K562 (cell line): ENCODE measurements around the gene C10orf105. TPM values are rescaled to one million over a fixed set of nuclear protein-coding genes. Genes with fewer than 3 reads are reported as not detected.

Experiments used
- ATAC-seq: fragments of 200-7000 bp; cut with Tn5 transposase; 3 replicates; pipeline ENCODE4 v1.9.1; 2020; ENCODE audit warnings: moderate library complexity
- BruUV-seq: library from RNA; stranded (reverse); fragments of 400-500 nt; replicated peaks from 2 replicates; lab custom pipeline; 2021; lab: Mats Ljungman, UMichigan
- CTCF ChIA-PET: fragments of 300-600 bp; formaldehyde crosslinking; extraction: SDS; loops from one replicate; lab custom pipeline; 2021; ENCODE audit warnings: low intra/inter-chr PET ratio; lab: Yijun Ruan, JAX
- POLR2A ChIA-PET: fragments of 300-600, 350-650 bp; sonication (Branson Sonifier 250); formaldehyde crosslinking; extraction: SDS; loops from one replicate; lab custom pipeline; 2021; ENCODE audit warnings: antibody characterized with exemption, inconsistent platforms; lab: Yijun Ruan, JAX
- DNase-seq, 4 experiments: peaks; one replicate each; pipeline versions ENCODE4 v3.0.0 to v3.0.0-alpha.2; 2011 to 2018; ENCODE audit warnings: low spot score in 3 of 4, mixed read lengths in 3 of 4; ENCODE audit errors: extremely low read depth in 1 of 4
- FAIRE-seq: peaks from 2 replicates; lab custom pipeline; 2011; peaks lifted over from hg19 to GRCh38; lab: Jason Lieb, UNC
- H2AFZ ChIP-seq: 2 replicates; pipeline ENCODE4 v1.6.0; 2011; ENCODE audit warnings: low read depth, low read length, control low read depth, inconsistent platforms
- H3K27ac ChIP-seq: fragments of 200-600 bp; 3 replicates; pipeline ENCODE4 v1.8.0; 2011; ENCODE audit warnings: low read depth, mild to moderate bottlenecking, control low read depth, inconsistent platforms, low read length, moderate library complexity, mixed read lengths; ENCODE audit errors: extremely low read depth
- H3K27me3 ChIP-seq, 2 experiments: fragments of 300-600 bp in 1 of 2; 2 replicates in 1 of 2; 3 replicates in 1 of 2; pipeline versions ENCODE4 v1.6.0 to v1.8.0; 2011; ENCODE audit warnings: inconsistent platforms in 2 of 2, low read length in 2 of 2, mild to moderate bottlenecking in 1 of 2, mixed read lengths in 1 of 2, moderate library complexity in 1 of 2; ENCODE audit not compliant: control insufficient read depth in 2 of 2, insufficient read depth in 2 of 2
- H3K36me3 ChIP-seq: fragments of 300-600 bp; 3 replicates; pipeline ENCODE4 v1.8.0; 2011; ENCODE audit warnings: mild to moderate bottlenecking, low read length, inconsistent platforms; ENCODE audit not compliant: control insufficient read depth, insufficient read depth
- H3K4me1 ChIP-seq, 2 experiments: fragments of 200-600 bp in 1 of 2; replicated peaks in 1 of 2; 2 replicates in 1 of 2; 3 replicates in 1 of 2; pipeline versions ENCODE4 v1.5.1 to v1.8.0; 2011; ENCODE audit warnings: inconsistent platforms in 2 of 2, low read length in 2 of 2, mild to moderate bottlenecking in 1 of 2, mixed read lengths in 1 of 2, moderate library complexity in 1 of 2; ENCODE audit not compliant: control insufficient read depth in 2 of 2, insufficient read depth in 2 of 2
- H3K4me2 ChIP-seq: 2 replicates; pipeline ENCODE4 v1.6.1; 2011; ENCODE audit warnings: low read length, control low read depth, inconsistent platforms, mixed read lengths; ENCODE audit not compliant: insufficient read depth
- H3K4me3 ChIP-seq: fragments of 200-600 bp; sonication (generic), shearing (Covaris generic); 2 replicates; pipeline ENCODE4 v1.5.1; 2016; ENCODE audit warnings: control low read depth, inconsistent platforms
- H3K79me2 ChIP-seq: fragments of 200-600 bp; 3 replicates; pipeline ENCODE4 v1.8.0; 2011; ENCODE audit warnings: low read length, inconsistent platforms; ENCODE audit not compliant: control insufficient read depth, insufficient read depth
- H3K9ac ChIP-seq, 2 experiments: 2 replicates each; pipeline versions ENCODE4 v1.6.0 to v1.6.1; 2011; ENCODE audit warnings: low read depth in 2 of 2, low read length in 2 of 2, control low read depth in 1 of 2, inconsistent platforms in 1 of 2, mild to moderate bottlenecking in 1 of 2, mixed read lengths in 1 of 2; ENCODE audit not compliant: insufficient read depth in 1 of 2
- H3K9me1 ChIP-seq: one replicate; pipeline ENCODE4 v1.6.0; 2011; ENCODE audit warnings: inconsistent platforms, mild to moderate bottlenecking, low read length, moderate library complexity; ENCODE audit not compliant: control insufficient read depth, insufficient read depth
- H3K9me3 ChIP-seq: replicated peaks from 2 replicates; pipeline ENCODE4 v1.5.1; 2011; ENCODE audit warnings: low read depth, low read length, inconsistent platforms; ENCODE audit not compliant: control insufficient read depth, insufficient read depth
- H4K20me1 ChIP-seq: replicated peaks from 2 replicates; pipeline ENCODE4 v1.6.1; 2011; ENCODE audit warnings: low read length, inconsistent platforms, mixed read lengths; ENCODE audit not compliant: control insufficient read depth, insufficient read depth
- RAD21 ChIP-seq, 2 experiments: fragments of 250-450 bp in 1 of 2; fragments of 450-650 bp in 1 of 2; sonication (Bioruptor Pico) in 1 of 2; formaldehyde crosslinking in 1 of 2; IDR thresholded peaks in 1 of 2; conservative IDR thresholded peaks in 1 of 2; 2 replicates each; pipeline versions ENCODE4 v1.4.0 to v1.8.0; 2020 to 2022; ENCODE audit warnings: mild to moderate bottlenecking in 2 of 2, moderate library complexity in 1 of 2
- REST ChIP-seq, 2 experiments: fragments of 450-650 bp; formaldehyde crosslinking in 1 of 2; IDR thresholded peaks; 2 replicates each; pipeline versions ENCODE4 v1.4.0 to v1.6.1; 2014 to 2020; ENCODE audit warnings: mild to moderate bottlenecking in 2 of 2, borderline replicate concordance in 1 of 2, low read depth in 1 of 2
- SRSF1 ChIP-seq: fragments of 200-400 bp; formaldehyde crosslinking; IDR thresholded peaks from 2 replicates; pipeline ENCODE4 v1.6.1; 2017; ENCODE audit warnings: mild to moderate bottlenecking, low read depth, low read length, moderate library complexity
- ZNF592 ChIP-seq: fragments of 450-650 bp; IDR thresholded peaks from 2 replicates; pipeline ENCODE4 v1.6.1; 2017; ENCODE audit warnings: antibody characterized with exemption, mild to moderate bottlenecking
- ZNF76 ChIP-seq: fragments of 250-450 bp; sonication (Bioruptor Pico); IDR thresholded peaks from 2 replicates; pipeline ENCODE4 v1.4.0; 2020; ENCODE audit warnings: mild to moderate bottlenecking, moderate library complexity, borderline replicate concordance
- WGBS: fragments of 100-300 bp; shearing (Covaris generic); methylation state at CpG from one replicate; pipeline ENCODE4 v1.1.6; 2016; ENCODE audit warnings: low coverage, mixed read lengths; ENCODE audit not compliant: insufficient coverage; ENCODE audit errors: missing lambda C conversion rate; 5-methylcytosine and 5-hydroxymethylcytosine counted together
- in situ Hi-C: fragments of 300-500 bp; cut with MboI; formaldehyde crosslinking; loops from 4 replicates; pipeline ENCODE4 v1.15.0; 2018; ENCODE audit warnings: inconsistent platforms, mixed read lengths
- intact Hi-C: fragments of 100-400 bp; cut with micrococcal nuclease; formaldehyde crosslinking; loops from 2 replicates; pipeline ENCODE4 v1.14.2; 2022
- polyA plus RNA-seq, 8 experiments: library from polyadenylated mRNA; depleted of rRNA in 4 of 8; stranded (reverse) in 5 of 8; unstranded in 3 of 8; fragments of >200 nt; fragmentation: Nextera tagmentation in 2 of 8; fragmentation: Illumina TruSeq in 1 of 8; extraction: Ambion mirVana in 2 of 8; extraction: Trizol in 1 of 8; gene quantifications; 2 replicates each; pipeline versions ENCODE4 v1.2.1 to v1.2.3, GENCODE V29; 2011 to 2014; ENCODE audit warnings: inconsistent platforms in 1 of 8, missing spikeins in 1 of 8
- total RNA-seq, 7 experiments: library from RNA; depleted of rRNA in 6 of 7; stranded (reverse); fragments of >200 nt in 6 of 7; fragmentation: Illumina TruSeq in 2 of 7; extraction: Trizol in 2 of 7; gene quantifications; 2 replicates each; pipeline versions ENCODE4 v1.2.1 to v1.2.3, GENCODE V29; 2011 to 2021; ENCODE audit warnings: low replicate concordance in 1 of 7

Gene C10orf105
- total and polyA plus RNA-seq, 9 of the 15 experiments (the other 6 are each of a cell fraction or from before 2014, with no cell fraction given), result 0.03 to 0.25 (median 0.04) TPM; not detected in 3

- H3K27me3 ChIP-seq, result no peaks in the 10 kb centered on the region
- POLR2A ChIA-PET, result interaction anchor here (0.6 to 0.7 kb wide), 2 partner anchors 134 to 352 kb away, joined by 3 read pairs; no protein-coding TSS in a partner anchor
- TF ChIP-seq SRSF1 (no peak), RAD21 (CRISPR knock-in tag; conservative IDR thresholded peaks at IDR 0.05 in 1 of 2, IDR thresholded peaks at IDR 0.05 in 1 of 2) (0 out of 4 replicates have a peak, but pooled peaks of 1 of the 2 experiments have one; percentile 9), ZNF592 (0 out of 2 replicates have a peak, but pooled peaks have one; percentile 36), ZNF76 (0 out of 2 replicates have a peak, but pooled peaks have one; percentile 8), REST (IDR thresholded peaks at IDR 0.05; ENCODE audit: borderline replicate concordance) (no peak), REST (CRISPR knock-in tag; IDR thresholded peaks at IDR 0.05; ENCODE audit: low read depth) (no peak)
Measured at GRCh38 chr10:71708897-71709882, 10.4 kb downstream of the C10orf105 start.

More at GRCh38 chr10:71708897-71709882, 10.4 kb downstream of the C10orf105 start:
- Histone ChIP-seq H3K9me3 (no peaks in the 10 kb centered on the region), H3K9me1 (no peaks in the 10 kb centered on the region), H3K79me2 (no peaks in the 10 kb centered on the region), H3K9ac (0 out of 4 replicates have a peak overlapping the region, but pooled peaks of 1 of the 2 experiments have one; percentile 11), H3K4me1 (peaks cover 15 to 61% of the 10 kb centered on the region in 2 experiments), H2AFZ (peak overlapping the region; percentile 68), H3K27ac (no peak overlapping the region), H4K20me1 (no peaks in the 10 kb centered on the region), H3K36me3 (no peaks in the 10 kb centered on the region), H3K4me3 (no peak overlapping the region), H3K4me2 (no peak overlapping the region)
- in situ Hi-C loops, result loop anchor here (10.0 kb wide), 1 partner anchor 324 kb away; no protein-coding TSS in a partner anchor
- intact Hi-C loops, result loop anchor here (2.0 to 10.0 kb wide), 4 partner anchors 38 to 394 kb away; no protein-coding TSS in a partner anchor
- WGBS, result 59% methylated on average over 28 of the region's 28 CpGs
- CTCF ChIA-PET, result interaction anchor here (1.0 to 1.5 kb wide), 3 partner anchors 325 to 395 kb away, joined by 4 to 6 read pairs (median 5); partner anchors contain the start of gene SLC29A3
- FAIRE-seq, result no peak
- no peak for DNase-seq
- no TSS peak for BruUV-seq
- ATAC-seq, result no peak
